ENCODE measurements around the gene NDRG4.

NDRG4 gene

GRCh38 chr16:58548378-58548777, 48.4 kb downstream of the NDRG4 start:
- no peak for DNase-seq

GRCh38 chr16:58551496-58551895, 51.6 kb downstream of the NDRG4 start:
- DNase-seq, result no peak

GRCh38 chr16:58556678-58557077, 56.7 kb downstream of the NDRG4 start:
- no peak for DNase-seq

All from stimulated activated naive CD4-positive, alpha-beta T cell treated with Interleukin-2 at 50 U/mL for 16 hours (primary cell).